WI38 (cell line): Measurements from ENCODE around the gene TNFRSF17.

ENCODE experiments used
- H3K4me3 ChIP-seq: 2 replicates; pipeline ENCODE4 v1.5.1; 2011; ENCODE audit warnings: low read depth, mild to moderate bottlenecking, control low read depth, low read length
- TF ChIP-seq, protein P1 (sequence below): IDR thresholded peaks from 2 replicates; pipeline ENCODE4 v1.5.1; 2012; ENCODE audit warnings: low read depth, mild to moderate bottlenecking, control low read depth, low read length

The TNFRSF17 gene

DNA sequence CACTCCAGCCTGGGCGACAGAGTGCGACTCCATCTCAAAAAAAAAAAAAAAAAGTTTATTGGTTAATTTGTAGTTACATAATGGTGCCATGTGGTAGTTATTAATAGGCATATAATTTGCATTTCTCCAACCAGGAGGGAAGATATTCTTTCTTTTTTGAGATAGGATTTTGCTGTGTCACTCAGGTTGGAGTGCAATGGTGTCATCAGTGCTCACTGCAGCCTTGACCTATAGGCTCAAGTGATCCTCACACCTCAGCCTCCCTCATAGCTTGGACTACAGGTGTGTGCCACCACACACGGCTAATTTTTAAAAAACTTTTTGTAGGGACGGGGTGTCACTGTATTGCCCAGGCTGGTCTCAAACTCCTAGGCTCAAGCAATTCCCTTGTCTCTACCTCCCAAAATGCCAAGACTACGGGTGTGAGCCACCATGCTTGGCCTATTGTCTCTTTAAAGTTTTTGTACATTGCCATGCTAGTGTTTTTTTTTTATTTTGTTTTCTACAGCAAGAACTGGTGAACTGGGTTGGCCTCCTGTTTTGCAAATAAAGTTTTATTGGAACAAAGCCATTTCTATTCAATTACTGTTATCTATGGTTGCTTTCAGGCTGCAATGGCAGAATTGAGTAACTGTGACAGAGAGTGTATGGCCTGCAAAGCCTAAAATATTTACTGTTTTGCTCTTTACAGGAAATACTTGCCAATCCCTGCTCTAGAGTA is 23.4 kb downstream of the TNFRSF17 start:
- TF ChIP-seq, protein P1, sequence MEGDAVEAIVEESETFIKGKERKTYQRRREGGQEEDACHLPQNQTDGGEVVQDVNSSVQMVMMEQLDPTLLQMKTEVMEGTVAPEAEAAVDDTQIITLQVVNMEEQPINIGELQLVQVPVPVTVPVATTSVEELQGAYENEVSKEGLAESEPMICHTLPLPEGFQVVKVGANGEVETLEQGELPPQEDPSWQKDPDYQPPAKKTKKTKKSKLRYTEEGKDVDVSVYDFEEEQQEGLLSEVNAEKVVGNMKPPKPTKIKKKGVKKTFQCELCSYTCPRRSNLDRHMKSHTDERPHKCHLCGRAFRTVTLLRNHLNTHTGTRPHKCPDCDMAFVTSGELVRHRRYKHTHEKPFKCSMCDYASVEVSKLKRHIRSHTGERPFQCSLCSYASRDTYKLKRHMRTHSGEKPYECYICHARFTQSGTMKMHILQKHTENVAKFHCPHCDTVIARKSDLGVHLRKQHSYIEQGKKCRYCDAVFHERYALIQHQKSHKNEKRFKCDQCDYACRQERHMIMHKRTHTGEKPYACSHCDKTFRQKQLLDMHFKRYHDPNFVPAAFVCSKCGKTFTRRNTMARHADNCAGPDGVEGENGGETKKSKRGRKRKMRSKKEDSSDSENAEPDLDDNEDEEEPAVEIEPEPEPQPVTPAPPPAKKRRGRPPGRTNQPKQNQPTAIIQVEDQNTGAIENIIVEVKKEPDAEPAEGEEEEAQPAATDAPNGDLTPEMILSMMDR: no peak
- H3K4me3 ChIP-seq: no peak overlapping the region

DNA sequence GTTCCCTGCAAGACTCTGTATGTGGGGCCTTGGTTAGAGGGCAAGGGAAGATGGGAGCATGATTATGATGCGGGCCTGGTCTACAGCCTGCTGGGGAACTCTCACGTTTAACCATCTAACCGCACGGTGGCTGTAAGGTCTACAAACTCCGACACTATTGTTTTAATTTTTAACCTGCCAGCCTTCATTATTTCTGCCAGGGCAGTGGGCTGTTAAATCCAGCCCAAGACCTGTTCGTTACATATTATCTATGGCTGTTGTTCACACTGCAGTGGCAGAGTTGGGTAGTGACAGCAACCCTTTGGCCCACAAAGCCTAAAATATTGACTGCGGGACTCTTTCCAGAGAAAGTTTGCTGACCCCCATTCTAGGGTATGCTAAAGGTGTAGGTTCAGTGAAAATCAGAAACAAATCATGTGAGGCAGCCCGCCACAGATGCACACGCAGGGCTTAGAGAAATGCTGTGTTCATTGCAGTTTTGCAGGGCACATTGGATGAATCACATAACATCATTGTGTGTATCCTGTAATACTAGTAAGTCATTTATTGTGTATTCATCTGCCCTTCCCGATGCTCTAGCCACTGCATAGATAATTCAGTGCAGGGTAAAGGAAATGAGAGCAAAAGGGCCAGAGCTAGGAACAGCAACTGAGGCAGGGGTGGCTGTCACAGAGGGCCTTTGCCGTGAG is 25.8 kb downstream of the TNFRSF17 start:
- TF ChIP-seq, protein P1: no peak
- H3K4me3 ChIP-seq: no peak overlapping the region

DNA sequence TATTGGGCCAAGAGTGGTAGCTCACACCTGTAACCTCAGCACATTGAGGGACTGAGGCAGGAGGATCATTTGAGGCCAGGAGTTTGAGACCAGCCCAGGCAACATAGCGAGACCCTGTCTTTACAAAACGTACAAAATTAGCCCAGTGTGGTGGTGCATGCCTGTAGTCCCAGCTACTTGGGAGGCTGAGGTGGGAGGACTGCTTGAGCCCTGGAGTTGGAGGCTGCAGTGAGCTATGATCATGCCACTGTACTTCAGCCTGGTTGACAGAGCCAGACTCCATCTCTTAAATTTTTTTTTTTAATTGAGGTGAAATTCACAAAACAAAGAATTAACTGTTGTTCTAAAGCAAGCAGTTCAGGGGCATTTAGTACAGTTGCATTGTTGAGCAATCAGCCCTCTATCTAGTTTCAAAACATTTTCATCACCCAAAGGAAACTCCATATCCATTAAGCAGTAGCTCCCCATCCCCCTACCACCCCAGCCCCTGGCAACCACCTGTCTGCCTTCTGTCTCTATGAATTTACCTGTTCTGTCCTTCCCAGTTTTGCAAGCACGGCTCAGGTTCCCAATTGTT is 27.1 kb downstream of the TNFRSF17 start:
- no peak overlapping the region for H3K4me3 ChIP-seq
- TF ChIP-seq, protein P1: no peak

DNA sequence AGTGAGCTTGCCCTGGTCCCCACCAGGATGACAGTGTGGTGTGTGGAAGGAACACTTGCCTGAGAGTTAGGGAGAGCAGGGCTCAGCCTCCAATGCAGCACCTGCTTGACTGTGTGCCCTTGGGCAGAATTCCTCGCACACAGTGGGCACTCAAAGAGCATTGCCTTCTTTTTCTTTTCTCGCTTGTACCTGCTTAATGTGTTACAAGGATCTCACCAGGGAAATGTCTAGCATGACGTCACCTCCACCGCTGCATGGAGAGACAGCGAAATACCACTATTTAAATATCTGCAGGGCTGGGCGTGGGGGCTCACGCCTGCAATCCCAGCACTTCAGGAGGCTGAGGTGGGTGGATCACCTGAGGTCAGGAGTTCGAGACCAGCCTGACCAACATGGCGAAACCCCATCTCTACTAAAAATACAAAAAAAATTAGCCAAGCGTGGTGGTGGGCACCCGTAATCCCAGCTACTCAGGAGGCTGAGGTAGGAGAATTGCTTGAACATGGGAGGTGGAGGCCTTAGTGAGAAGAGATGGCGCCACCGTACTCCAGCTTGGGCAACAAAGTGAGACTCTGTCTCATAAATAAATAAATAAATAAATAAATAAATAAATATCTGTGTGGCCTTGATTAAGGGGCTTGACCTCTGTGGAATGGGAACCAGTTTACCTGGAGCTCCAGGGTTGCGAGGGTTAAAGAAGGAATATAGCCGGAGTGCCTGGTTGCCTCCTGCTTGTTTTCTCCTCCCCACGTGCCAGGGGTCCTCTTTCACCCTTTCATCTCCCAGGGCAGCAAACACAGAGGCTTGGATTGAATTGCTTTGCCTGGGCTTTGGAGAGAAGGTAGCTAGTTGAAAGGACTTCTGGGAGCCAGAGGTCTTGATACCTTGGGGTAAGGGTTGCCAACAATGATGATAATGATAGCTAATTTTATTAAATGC is 27.8 kb downstream of the TNFRSF17 start:
- TF ChIP-seq, protein P1: no peak

DNA sequence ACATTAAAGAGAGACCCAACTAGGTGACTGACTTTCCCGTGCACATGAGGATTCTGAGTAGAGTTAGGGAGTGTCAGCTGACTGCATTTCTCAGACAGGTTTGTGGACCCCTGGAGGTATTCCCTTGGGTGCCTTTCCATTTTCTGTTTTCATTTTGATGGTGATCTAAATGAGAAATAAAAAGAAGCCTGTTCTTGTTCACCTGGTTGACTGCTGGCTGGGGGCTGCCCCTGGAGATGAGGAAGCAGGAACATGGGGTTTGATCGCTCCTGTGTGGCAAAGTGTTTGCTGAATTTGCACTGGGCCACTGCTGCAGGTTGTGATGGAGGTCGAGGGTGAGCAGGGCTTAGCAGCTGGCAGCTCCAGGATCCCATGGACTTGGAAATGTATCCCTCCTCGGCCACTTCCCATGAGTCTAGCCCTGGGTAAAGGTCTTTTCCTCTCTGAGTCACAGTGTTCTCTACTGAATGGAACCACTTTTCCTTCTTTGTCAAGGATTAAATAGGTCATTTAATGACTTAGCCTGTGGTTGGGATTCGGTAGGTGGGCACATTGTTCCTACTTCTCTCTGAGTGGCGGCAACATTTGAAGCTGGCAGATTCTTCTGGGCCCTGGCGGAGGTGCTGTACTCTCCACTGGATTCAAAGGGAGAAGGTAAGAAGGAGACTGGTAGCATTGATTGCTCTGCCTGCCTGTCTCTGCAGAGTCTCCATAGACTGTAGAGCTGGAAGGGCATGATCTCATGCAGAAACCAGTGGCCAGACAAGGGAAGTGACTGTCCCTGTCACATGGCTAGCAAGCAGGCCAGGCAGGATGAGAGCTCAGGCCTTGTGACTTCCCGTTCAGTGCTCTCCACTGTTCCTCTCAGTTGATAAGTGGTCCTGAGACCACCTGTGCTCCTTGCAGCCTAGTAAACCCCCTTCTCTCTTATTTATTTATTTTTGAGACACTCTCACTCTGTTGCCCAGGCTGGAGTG is 29.4 kb downstream of the TNFRSF17 start:
- H3K4me3 ChIP-seq: no peak overlapping the region
- TF ChIP-seq, protein P1: no peak

More for the DNA sequence above, 27.8 kb downstream of the TNFRSF17 start:
- H3K4me3 ChIP-seq: no peak overlapping the region
